Anterior cingulate cortex (tissue), 58 donors: ENCODE results near the gene SMTNL2.
"Not testable (repeated sequence)": the region's sequence is repeated elsewhere in the genome, so short reads cannot be mapped to it uniquely, and the experiment has no call there.

Experiments
- DNase-seq, 58 donors: peaks; one replicate each; lab custom pipeline; 2025; lab: John Stamatoyannopoulos, UW

Gene SMTNL2

GRCh38 chr17:4558347-4558971, 25.9 kb upstream of the SMTNL2 start:
- DNase-seq, result no peak

- DNase-seq, result no peak
Measured at GRCh38 chr17:4559139-4559791, 25.1 kb upstream of the SMTNL2 start.

GRCh38 chr17:4559966-4560365, 24.4 kb upstream of the SMTNL2 start:
- no peak for DNase-seq

DNA sequence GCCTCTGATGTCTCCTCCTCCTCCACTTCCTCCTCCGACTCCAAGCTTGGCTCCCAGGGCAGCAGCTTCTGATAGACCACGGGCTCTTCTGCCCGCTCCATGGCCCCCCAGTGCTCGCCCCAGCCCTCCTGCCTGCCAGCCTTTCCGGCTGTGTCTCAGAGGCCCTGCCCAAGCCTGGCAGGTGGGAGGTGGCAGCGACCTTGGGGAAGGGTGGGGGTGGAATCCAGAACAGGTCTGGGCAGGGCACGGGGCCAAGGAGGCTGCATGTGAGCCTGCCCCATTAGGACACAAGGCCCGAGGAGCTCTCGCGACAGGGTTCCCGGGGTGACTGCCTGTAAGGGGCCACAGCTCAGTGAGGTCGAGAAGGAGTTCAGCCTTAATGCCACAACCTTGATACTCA, 23.9 kb upstream of the SMTNL2 start, which contains the start of gene GGT6:
Gene GGT6, minus strand, starts transcription at position 157 of the 400 bp plus-strand sequence. Its CDS starts 56 bp downstream, at position 101.
- DNase-seq, result no peak

GRCh38 chr17:4560837-4561256, 23.5 kb upstream of the SMTNL2 start:
- DNase-seq, result no peak

DNA sequence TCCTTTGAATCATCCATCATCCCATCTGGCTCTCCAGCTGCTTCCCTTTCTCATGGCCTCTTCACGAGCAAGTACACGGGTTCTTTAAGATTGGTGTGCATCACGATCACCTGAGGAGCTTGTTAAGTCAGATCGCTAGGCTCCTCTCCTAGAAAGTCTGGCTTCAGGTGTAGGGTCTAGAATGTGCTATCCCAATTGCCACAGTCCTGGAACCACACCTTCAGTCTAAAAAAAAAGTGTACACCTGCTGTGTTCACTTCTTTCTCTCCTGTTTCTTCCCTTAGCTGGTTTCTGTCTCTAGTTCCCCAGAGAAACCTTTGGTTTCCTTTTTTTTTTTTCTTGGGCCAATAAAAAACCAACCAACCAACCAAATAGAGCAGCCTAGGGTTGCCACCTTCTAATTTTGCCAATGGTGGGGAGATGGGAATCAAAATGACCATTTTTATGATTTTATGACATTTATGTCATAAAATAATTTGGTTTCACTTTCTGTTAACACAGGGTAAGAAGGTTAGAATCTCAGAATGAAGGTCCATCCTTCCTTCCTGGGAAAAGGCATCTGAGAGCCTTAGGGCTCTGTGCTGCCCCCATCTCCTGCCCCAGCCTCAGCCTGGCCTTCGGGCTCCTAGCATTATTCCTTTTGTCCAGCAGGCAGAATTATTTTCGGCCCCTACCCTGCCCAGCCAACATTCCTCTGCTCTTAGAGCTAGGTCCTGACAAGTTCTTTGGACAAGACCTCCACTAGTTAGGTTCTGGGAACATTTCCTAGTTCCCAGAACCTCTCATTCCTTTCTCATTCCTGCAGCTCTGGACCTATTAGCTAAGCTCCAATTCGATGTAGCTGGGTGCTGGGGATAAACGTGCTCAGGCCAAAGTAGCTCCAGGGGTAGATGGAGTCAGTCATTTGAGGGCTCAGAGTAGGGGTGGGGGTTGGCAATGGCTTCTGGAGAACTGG, 22.0 kb upstream of the SMTNL2 start:
- no peak for DNase-seq

GRCh38 chr17:4565209-4566141, 18.9 kb upstream of the SMTNL2 start:
- peak in 40 of 58 donors; percentile 14 to 75 (median 43) for DNase-seq

DNA sequence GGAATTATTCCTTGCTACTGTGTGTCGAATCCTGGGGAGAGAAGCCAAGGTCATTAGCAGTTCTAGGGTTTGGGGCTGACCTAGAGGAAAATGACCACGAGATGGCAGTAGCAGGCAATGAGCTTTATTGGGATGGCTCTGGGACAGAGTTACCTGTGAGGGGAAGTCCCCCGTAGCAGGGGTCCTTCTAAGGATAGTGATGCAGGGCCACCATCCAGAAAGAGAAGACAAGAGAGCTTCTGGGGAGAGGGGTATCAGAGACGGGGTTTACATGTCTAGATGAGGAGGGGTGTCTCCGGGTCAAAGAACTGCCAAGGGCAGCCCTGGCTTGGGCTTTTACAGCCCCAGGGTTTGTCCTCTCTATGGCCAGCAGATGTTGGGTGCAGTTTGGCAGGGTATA, 17.5 kb upstream of the SMTNL2 start:
- peak in 29 of 58 donors; percentile 5 to 53 (median 18) for DNase-seq

DNA sequence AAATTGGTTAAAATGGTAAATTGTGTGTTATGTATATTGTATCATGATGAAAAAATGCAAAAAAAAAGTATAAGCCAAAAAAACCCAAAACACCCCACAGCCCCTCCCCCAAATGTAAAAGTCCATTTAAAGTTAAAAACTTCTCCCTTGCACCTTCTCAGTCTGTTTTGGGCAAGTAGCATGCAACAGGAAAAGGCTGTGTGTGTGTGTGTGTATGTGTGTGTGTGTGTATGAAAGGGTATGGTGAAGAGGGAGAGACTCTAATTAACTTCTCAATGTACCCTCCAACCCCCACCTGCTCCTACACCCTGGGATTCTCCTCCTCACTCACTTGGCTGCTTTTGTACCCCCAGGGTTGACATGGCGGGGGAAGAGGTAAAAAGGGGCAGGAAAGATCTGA, 14.7 kb upstream of the SMTNL2 start:
- no peak for DNase-seq

DNA sequence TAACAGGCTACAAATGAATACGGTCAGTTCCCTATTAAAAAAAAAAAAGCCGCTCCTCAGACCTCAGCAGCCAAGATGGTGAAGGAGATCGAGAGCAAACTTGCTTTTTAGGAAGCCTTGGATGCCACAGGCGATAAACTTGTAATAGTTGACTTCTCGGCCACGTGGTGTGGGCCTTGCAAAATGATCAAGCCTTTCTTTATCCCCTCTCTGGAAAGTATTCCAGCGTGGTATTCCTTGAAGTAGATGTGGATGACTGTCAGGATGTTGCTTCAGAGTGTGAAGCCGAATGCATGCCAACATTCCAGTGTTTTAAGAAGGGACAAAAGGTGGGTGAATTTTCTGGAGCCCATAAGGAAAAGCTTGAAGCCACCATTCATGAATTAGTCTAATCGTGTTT, 12.2 kb upstream of the SMTNL2 start:
- no peak for DNase-seq

DNA sequence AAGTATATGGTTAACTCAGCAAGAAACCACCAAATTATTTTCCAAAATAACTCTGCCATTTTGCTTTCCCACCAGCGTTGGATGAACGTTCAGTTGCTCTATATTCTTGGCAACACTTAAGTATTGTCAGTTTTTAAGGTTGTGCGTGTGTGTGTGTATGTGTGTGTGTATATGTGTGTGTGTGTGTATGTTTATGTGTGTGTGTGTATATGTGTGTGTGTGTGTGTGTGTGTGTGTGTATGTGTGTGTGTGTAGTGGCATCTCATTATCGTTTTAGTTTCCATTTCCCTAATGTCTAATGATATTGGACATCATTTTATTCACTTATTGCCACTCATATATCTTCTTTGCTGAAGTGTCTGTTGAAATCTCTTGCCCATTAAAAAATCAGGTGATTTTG, 11.2 kb upstream of the SMTNL2 start:
- no peak for DNase-seq

- no peak for DNase-seq
Measured at GRCh38 chr17:4573669-4574068, 10.7 kb upstream of the SMTNL2 start.

DNA sequence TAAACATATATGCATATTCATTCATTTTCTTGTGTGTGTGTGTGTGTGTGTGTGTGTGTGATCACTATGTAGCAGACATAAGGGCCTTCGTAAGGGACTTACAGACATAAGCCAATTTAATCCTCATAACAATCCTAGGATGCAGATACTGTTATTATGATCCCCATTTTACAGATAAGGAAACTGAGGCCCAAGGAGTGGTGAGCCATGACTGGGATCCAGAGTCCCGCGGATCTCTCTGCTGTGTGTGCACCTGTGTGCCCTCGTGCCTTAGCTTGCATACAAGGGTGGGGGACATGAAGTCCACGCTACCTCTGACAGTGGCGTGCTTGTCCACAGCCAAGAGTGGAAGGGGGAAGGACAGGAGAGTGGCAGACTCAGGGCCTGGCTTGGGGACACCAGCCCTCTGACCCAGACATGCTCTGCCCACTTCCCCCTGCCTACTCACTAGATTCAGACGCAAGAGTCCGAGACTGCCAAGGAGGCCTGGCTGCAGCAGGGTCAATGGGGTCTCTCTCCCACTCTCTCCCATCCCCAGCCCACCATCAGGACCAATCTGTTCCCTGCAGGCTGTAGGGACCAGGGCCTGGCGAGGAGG, 9.8 kb upstream of the SMTNL2 start:
- DNase-seq, result no peak

- no peak for DNase-seq
Measured at GRCh38 chr17:4576161-4576558, 8.2 kb upstream of the SMTNL2 start.

GRCh38 chr17:4576729-4577322, 7.5 kb upstream of the SMTNL2 start:
- no peak for DNase-seq

GRCh38 chr17:4577386-4577993, 6.8 kb upstream of the SMTNL2 start:
- DNase-seq, result no peak

DNA sequence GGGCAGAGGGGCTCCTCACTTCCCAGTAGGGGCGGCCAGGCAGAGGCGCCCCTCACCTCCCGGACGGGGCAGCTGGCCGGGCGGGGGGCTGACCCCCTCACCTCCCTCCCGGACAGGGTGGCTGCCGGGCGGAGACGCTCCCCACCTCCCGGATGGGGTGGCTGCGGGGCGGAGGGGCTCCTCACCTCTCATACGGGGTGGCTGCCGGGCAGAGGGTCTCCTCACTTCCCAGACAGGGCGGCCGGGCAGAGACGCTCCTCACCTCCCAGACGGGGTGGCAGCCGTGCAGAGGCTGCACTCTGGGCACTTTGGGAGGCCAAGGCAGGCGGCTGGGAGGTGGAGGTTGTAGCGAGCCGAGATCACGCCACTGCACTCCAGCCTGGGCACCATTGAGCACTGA, 6.0 kb upstream of the SMTNL2 start:
- not testable (repeated sequence) for DNase-seq

DNA sequence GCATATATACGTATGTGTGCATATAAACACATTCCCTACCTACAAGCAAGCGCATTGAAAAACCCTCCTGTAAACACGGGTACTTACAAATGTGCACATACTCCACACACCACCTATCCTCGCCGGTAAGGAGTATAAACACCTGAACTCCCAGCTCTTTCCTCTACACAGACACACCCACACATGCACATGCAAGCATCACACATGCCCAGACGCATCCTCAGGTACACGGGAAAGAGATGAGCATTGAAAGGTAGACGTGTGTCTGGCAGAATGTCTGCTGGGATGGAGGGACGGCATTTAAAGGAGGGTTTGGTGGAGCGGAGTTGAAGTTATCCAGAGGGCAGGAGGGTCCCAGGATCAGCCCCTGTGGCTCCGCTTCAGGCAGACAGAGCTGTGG, 4.7 kb upstream of the SMTNL2 start:
- no peak for DNase-seq

- DNase-seq, result no peak
Measured at GRCh38 chr17:4580291-4580690, 4.0 kb upstream of the SMTNL2 start.
